Smooth muscle cell (in vitro differentiated cells): Measurements from ENCODE around the gene CDC20. TPM values are rescaled to one million over a fixed set of nuclear protein-coding genes. Genes with fewer than 3 reads are reported as not detected.

ENCODE experiments used
- DNase-seq: peaks from one replicate; lab custom pipeline; 2025; ENCODE audit not compliant: unreplicated experiment; lab: John Stamatoyannopoulos, UW
- H2AFZ ChIP-seq: fragments of 200-600 bp; sonication (generic); 2 replicates; pipeline ENCODE4 v1.6.0; 2016; ENCODE audit warnings: antibody characterized with exemption, low read depth, mild to moderate bottlenecking
- H3F3A ChIP-seq: fragments of 200-600 bp; sonication (generic); 2 replicates; pipeline ENCODE4 v1.6.0; 2017; ENCODE audit warnings: antibody characterized with exemption, low read depth
- H3K27ac ChIP-seq: fragments of 200-600 bp; sonication (generic); 2 replicates; pipeline ENCODE4 v1.5.1; 2016; ENCODE audit warnings: low read depth, mild to moderate bottlenecking
- H3K27me3 ChIP-seq: fragments of 200-600 bp; sonication (generic); 2 replicates; pipeline ENCODE4 v1.6.1; 2016; ENCODE audit warnings: low read depth, mild to moderate bottlenecking
- H3K36me3 ChIP-seq: fragments of 200-600 bp; sonication (generic); 2 replicates; pipeline ENCODE4 v1.5.1; 2016; ENCODE audit warnings: low read depth
- H3K4me1 ChIP-seq: fragments of 200-600 bp; sonication (generic); 2 replicates; pipeline ENCODE4 v1.5.1; 2016; ENCODE audit warnings: low read depth
- H3K4me2 ChIP-seq: fragments of 200-600 bp; sonication (generic); 2 replicates; pipeline ENCODE4 v1.6.0; 2016; ENCODE audit warnings: mild to moderate bottlenecking
- H3K4me3 ChIP-seq: fragments of 200-600 bp; sonication (generic); 2 replicates; pipeline ENCODE4 v1.5.1; 2016; ENCODE audit warnings: mild to moderate bottlenecking
- H3K79me2 ChIP-seq: fragments of 200-600 bp; sonication (generic); 2 replicates; pipeline ENCODE4 v1.6.0; 2016; ENCODE audit warnings: low read depth, mild to moderate bottlenecking
- H3K9ac ChIP-seq: fragments of 200-600 bp; sonication (generic); 2 replicates; pipeline ENCODE4 v1.6.0; 2016; ENCODE audit warnings: low read depth
- H3K9me3 ChIP-seq: fragments of 200-600 bp; sonication (generic); replicated peaks from 2 replicates; pipeline ENCODE4 v1.5.1; 2016; ENCODE audit warnings: low read depth
- H4K20me1 ChIP-seq: fragments of 200-600 bp; sonication (generic); 2 replicates; pipeline ENCODE4 v1.6.0; 2016; ENCODE audit warnings: low read depth
- WGBS: methylation state at CpG from one replicate; pipeline ENCODE4 v1.1.7; 2016; ENCODE audit warnings: low lambda C conversion rate; 5-methylcytosine and 5-hydroxymethylcytosine counted together
- polyA plus RNA-seq: library from polyadenylated mRNA; unstranded; fragments of >200 nt; fragmentation: Nextera tagmentation; extraction: Ambion mirVana; gene quantifications from 2 replicates; pipeline ENCODE4 v1.2.1, GENCODE V29; 2016
- total RNA-seq: library from RNA; depleted of rRNA; stranded (reverse); fragments of >200 nt; gene quantifications from 2 replicates; pipeline ENCODE4 v1.2.3, GENCODE V29; 2014
- TF ChIP-seq, protein P1 (sequence below): fragments of 200-600 bp; sonication (generic); IDR thresholded peaks from 2 replicates; pipeline ENCODE4 v1.5.1; 2017; ENCODE audit warnings: borderline replicate concordance, mild to moderate bottlenecking, antibody characterized with exemption; ENCODE audit not compliant: insufficient read depth, poor library complexity, severe bottlenecking

CDC20 gene
- total and polyA plus RNA-seq, 2 experiments from 2014 or later, result 17.4 to 18.7 TPM

DNA sequence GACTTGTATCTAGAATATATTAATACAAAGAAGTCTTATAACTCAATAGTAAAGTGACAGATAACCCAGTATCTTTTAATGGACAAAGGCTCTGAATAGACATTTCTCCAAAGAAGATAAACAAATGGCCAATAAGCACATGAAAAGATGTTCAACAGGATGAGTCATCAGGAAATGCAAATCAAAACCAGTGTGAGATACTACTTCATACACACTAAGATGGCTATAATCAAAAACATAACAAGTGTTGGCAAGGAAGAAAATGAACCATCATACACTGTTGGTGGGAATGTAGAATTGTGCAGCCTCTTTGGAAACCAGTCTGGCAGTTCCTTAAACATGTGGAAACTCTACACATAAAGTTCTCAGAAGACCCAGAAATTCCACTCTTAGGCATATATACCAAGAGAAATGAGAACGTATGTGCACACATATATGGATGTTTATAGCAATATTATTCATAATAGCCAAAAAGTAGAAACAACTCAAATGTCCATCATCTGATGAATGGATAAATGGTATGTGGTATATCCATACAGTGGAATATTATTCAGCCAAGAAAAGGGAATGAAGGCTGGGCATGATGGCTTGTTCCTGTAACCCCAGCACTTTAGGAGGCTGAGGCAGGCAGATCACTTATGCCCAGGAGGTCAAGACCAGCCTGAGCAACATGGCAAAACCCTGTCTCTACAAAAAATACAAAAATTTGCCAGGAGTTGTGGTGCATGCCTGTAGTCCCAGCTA lies 31.1 kb upstream of the CDC20 start:
- Histone ChIP-seq H2AFZ (no peak overlapping the region), H3K4me1 (peaks cover 8% of the 10 kb centered on the region), H3K27me3 (no peaks in the 10 kb centered on the region), H3K4me2 (no peak overlapping the region), H3K27ac (no peak overlapping the region), H3F3A (no peaks in the 10 kb centered on the region), H4K20me1 (no peaks in the 10 kb centered on the region), H3K9ac (no peak overlapping the region), H3K36me3 (no peaks in the 10 kb centered on the region), H3K79me2 (no peaks in the 10 kb centered on the region), H3K4me3 (no peak overlapping the region), H3K9me3 (peaks cover 8% of the 10 kb centered on the region)
- TF ChIP-seq, protein P1, sequence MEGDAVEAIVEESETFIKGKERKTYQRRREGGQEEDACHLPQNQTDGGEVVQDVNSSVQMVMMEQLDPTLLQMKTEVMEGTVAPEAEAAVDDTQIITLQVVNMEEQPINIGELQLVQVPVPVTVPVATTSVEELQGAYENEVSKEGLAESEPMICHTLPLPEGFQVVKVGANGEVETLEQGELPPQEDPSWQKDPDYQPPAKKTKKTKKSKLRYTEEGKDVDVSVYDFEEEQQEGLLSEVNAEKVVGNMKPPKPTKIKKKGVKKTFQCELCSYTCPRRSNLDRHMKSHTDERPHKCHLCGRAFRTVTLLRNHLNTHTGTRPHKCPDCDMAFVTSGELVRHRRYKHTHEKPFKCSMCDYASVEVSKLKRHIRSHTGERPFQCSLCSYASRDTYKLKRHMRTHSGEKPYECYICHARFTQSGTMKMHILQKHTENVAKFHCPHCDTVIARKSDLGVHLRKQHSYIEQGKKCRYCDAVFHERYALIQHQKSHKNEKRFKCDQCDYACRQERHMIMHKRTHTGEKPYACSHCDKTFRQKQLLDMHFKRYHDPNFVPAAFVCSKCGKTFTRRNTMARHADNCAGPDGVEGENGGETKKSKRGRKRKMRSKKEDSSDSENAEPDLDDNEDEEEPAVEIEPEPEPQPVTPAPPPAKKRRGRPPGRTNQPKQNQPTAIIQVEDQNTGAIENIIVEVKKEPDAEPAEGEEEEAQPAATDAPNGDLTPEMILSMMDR, result no peak
- WGBS, result 100% methylated on average over 1 of the region's 1 CpG
- no peak for DNase-seq

DNA sequence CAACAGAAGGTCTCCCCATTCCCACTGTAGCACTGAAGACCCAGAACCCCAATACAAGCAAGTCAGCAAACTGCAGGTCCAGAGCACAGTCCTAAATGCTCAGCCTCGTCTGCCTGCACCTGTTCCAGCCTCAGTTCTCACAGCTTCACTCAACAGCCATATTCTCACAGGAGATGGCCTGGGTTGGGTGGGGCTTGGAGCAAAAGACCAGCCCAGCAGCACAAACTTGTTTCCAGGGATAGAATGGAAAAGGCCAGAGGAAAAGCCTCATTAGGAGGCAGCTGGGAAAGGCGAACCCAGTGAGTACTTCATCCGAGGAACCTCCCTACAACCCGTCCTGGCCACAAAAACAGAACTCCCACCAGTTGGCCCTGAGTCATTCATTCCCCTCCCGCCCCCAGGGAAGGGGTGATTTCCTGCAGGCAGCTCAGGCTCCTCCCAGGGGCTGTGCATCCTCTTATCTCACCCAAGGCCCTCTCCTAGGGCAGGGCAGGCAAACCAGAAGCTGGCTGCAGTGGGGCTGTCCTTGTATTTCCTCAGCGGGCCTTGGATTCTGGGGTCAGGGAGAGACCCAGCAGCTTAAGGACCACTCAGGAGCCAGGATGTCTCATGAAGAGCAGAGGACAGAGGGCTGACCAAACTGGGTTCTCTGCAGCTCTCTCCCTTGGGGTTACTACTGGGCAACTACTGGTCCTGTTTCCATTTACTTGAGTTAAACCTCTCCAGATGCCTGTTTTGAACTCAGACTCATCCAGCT lies 28.6 kb upstream of the CDC20 start:
- Histone ChIP-seq H3K79me2 (no peaks in the 10 kb centered on the region), H3K4me3 (no peak overlapping the region), H4K20me1 (no peaks in the 10 kb centered on the region), H3K4me1 (peaks cover 8% of the 10 kb centered on the region), H3K9ac (no peak overlapping the region), H3K27me3 (no peaks in the 10 kb centered on the region), H3K36me3 (no peaks in the 10 kb centered on the region), H3K4me2 (peak overlapping the region; percentile 63), H3K9me3 (peaks cover 8% of the 10 kb centered on the region), H2AFZ (peak overlapping the region; percentile 35), H3K27ac (peak overlapping the region; percentile 52), H3F3A (no peaks in the 10 kb centered on the region)
- peak; percentile 7 for DNase-seq
- WGBS, result 23% methylated on average over 6 of the region's 6 CpGs
- TF ChIP-seq, protein P1, result no peak

DNA sequence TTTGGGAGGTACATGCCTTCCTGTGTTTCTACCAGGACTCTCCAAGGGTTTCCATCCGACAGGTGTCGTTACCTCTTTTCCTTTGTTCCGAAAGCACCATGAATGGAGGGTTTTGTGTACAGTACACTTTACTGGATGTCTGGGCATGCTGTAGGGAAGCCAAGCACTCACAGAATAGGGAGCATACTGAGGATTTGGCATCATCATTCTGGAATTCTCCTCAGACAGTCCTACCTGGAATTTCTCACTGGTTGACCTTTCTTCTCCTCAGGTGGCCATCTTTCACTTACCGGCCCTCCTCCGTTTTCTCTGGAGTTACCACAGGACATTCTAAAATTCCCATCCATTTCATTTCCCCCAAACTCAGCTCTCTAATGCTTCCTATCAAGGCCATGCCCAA lies 27.1 kb upstream of the CDC20 start:
- Histone ChIP-seq H3K36me3 (no peaks in the 10 kb centered on the region), H4K20me1 (no peaks in the 10 kb centered on the region), H3K9ac (no peak overlapping the region), H3K79me2 (no peaks in the 10 kb centered on the region), H3F3A (no peaks in the 10 kb centered on the region), H3K4me2 (no peak overlapping the region), H3K27me3 (no peaks in the 10 kb centered on the region), H3K27ac (no peak overlapping the region), H2AFZ (no peak overlapping the region), H3K4me3 (no peak overlapping the region), H3K4me1 (peaks cover 8% of the 10 kb centered on the region), H3K9me3 (no peaks in the 10 kb centered on the region)
- 93% methylated on average over 5 of the region's 5 CpGs for WGBS
- TF ChIP-seq, protein P1, result no peak
- no peak for DNase-seq
